Measurements from ENCODE around the gene CABCOCO1. TPM values are rescaled to one million over a fixed set of nuclear protein-coding genes. Genes with fewer than 3 reads are reported as not detected.
"Not testable (repeated sequence)": the region's sequence is repeated elsewhere in the genome, so short reads cannot be mapped to it uniquely, and the experiment has no call there.

CABCOCO1 gene
- total RNA-seq, 1 donor, result 6.2 TPM

DNA sequence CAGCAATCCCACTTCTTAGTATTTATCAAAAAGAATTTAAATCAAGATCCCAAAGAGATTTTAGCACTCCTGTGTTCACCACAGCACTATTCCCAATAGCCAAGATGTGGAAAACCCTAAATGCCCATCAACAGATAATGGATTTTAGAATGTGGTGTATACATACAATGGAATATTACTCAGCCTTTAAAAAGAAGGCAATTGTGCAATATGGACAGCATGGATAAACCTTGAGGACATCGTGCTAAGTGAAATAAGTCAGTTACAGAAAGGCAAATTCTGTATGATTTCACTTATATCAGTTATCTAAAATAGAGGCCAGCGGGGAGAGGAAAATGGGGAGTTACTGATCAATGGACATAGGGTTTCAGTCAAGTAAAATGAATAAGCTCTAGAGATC is 66.9 kb downstream of the CABCOCO1 start:
- no peak for DNase-seq (ENCODE audit: low read depth)
- TF ChIP-seq CTCF (IDR thresholded peaks at IDR 0.05; ENCODE audit: insufficient read depth, low read length), result no peak
- H3K4me3 ChIP-seq (ENCODE audit: low read depth, low read length), result no peak overlapping the region

GRCh38 chr10:61730671-61731070 is 67.9 kb downstream of the CABCOCO1 start:
- H3K4me3 ChIP-seq (ENCODE audit: low read depth, low read length), result no peak overlapping the region
- no peak for DNase-seq (ENCODE audit: low read depth)
- TF ChIP-seq CTCF (IDR thresholded peaks at IDR 0.05; ENCODE audit: insufficient read depth, low read length), result no peak

GRCh38 chr10:61731638-61732037 is 68.9 kb downstream of the CABCOCO1 start:
- DNase-seq (ENCODE audit: low read depth), result no peak
- no peak overlapping the region for H3K4me3 ChIP-seq (ENCODE audit: low read depth, low read length)
- TF ChIP-seq CTCF (IDR thresholded peaks at IDR 0.05; ENCODE audit: insufficient read depth, low read length), result no peak

- no peak overlapping the region for H3K4me3 ChIP-seq (ENCODE audit: low read depth, low read length)
- no peak for TF ChIP-seq CTCF (IDR thresholded peaks at IDR 0.05; ENCODE audit: insufficient read depth, low read length)
- DNase-seq (ENCODE audit: low read depth), result no peak
These were observed 70.0 kb downstream of the CABCOCO1 start for GRCh38 chr10:61732629-61733278.

GRCh38 chr10:61733358-61733940 is 70.7 kb downstream of the CABCOCO1 start:
- peak; percentile 77 for DNase-seq (ENCODE audit: low read depth)
- no peak overlapping the region for H3K4me3 ChIP-seq (ENCODE audit: low read depth, low read length)
- TF ChIP-seq CTCF (IDR thresholded peaks at IDR 0.05; ENCODE audit: insufficient read depth, low read length), result peak; percentile 67

- no peak for TF ChIP-seq CTCF (IDR thresholded peaks at IDR 0.05; ENCODE audit: insufficient read depth, low read length)
- H3K4me3 ChIP-seq (ENCODE audit: low read depth, low read length), result no peak overlapping the region
- no peak for DNase-seq (ENCODE audit: low read depth)
These were observed 73.2 kb downstream of the CABCOCO1 start for GRCh38 chr10:61735882-61736281.

DNA sequence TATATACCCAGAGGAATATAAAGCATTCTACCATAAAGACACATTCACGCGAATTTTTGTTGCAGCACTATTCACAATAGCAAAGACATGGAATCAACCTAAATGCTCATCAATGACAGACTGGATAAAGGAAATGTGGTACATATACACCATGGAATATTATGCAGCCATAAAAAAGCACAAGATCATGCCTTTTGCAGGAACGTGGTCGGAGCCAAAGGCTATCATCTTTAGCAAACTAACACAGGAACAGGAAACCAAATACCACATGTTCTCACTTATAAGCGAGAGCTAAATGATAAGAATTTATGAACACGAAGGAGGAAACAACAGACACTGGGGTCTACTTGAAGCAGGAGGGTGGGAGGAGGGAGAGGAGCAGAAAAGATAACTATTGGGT is 74.7 kb downstream of the CABCOCO1 start:
- H3K4me3 ChIP-seq (ENCODE audit: low read depth, low read length); DNase-seq (ENCODE audit: low read depth): not testable (repeated sequence)
